ENCODE results near the gene DENND1A. TPM values are rescaled to one million over a fixed set of nuclear protein-coding genes. Genes with fewer than 3 reads are reported as not detected.

Gene DENND1A
- total RNA-seq, 1 experiment from 2014 or later = 19.7 TPM

GRCh38 chr9:123852403-123852802 lies 77.5 kb downstream of the DENND1A start:
- H3K27ac ChIP-seq (ENCODE audit: low read length) = no peak overlapping the region
- BruUV-seq (replicated peaks) = no TSS peak
- TF ChIP-seq TCF7L2 (IDR thresholded peaks at IDR 0.05; ENCODE audit: low read depth, low read length) (no peak), SIN3A (IDR thresholded peaks at IDR 0.05; ENCODE audit: borderline replicate concordance, insufficient read depth, low read depth, low read length) (no peak), POLR2AphosphoS5 (IDR thresholded peaks at IDR 0.05; ENCODE audit: low read depth, low read length) (no peak), REST (IDR thresholded peaks at IDR 0.05; ENCODE audit: insufficient read depth in 1 of 2, low read depth in 2 of 2, low read length in 1 of 2) (no peak)
- TF ChIP-seq, protein P1, sequence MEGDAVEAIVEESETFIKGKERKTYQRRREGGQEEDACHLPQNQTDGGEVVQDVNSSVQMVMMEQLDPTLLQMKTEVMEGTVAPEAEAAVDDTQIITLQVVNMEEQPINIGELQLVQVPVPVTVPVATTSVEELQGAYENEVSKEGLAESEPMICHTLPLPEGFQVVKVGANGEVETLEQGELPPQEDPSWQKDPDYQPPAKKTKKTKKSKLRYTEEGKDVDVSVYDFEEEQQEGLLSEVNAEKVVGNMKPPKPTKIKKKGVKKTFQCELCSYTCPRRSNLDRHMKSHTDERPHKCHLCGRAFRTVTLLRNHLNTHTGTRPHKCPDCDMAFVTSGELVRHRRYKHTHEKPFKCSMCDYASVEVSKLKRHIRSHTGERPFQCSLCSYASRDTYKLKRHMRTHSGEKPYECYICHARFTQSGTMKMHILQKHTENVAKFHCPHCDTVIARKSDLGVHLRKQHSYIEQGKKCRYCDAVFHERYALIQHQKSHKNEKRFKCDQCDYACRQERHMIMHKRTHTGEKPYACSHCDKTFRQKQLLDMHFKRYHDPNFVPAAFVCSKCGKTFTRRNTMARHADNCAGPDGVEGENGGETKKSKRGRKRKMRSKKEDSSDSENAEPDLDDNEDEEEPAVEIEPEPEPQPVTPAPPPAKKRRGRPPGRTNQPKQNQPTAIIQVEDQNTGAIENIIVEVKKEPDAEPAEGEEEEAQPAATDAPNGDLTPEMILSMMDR (IDR thresholded peaks at IDR 0.05) = no peak
- no peaks in the 10 kb centered on the region for H3K4me1 ChIP-seq (ENCODE audit: control insufficient read depth, insufficient read depth, low read length)
- POLR2A ChIA-PET = interaction anchor here (0.7 kb wide), 1 partner anchor 82 kb away, joined by 6 read pairs; no protein-coding TSS in a partner anchor
- intact Hi-C loops (cut with micrococcal nuclease; ENCODE audit: unreplicated experiment) (no loop called here), in situ Hi-C loops (cut with HindIII; ENCODE audit: low pct_unique_long_range_greater_than_20kb, low sequenced_read_pairs) (no loop called here)
- H3K36me3 ChIP-seq (ENCODE audit: control insufficient read depth, insufficient read depth, low read length) = no peaks in the 10 kb centered on the region
- CTCF ChIA-PET = no interaction called here
- no peak for DNase-seq (ENCODE audit: low read depth, low spot score)
- no peak for ATAC-seq
- no peaks in the 10 kb centered on the region for H3K27me3 ChIP-seq (ENCODE audit: control insufficient read depth, insufficient read depth, low read length)
- H3K4me3 ChIP-seq (ENCODE audit: low read depth in 2 of 2, low read length in 2 of 2) = no peak overlapping the region
- H3K9me3 ChIP-seq (ENCODE audit: control insufficient read depth, insufficient read depth, low read depth, low read length) = no peaks in the 10 kb centered on the region

DNA sequence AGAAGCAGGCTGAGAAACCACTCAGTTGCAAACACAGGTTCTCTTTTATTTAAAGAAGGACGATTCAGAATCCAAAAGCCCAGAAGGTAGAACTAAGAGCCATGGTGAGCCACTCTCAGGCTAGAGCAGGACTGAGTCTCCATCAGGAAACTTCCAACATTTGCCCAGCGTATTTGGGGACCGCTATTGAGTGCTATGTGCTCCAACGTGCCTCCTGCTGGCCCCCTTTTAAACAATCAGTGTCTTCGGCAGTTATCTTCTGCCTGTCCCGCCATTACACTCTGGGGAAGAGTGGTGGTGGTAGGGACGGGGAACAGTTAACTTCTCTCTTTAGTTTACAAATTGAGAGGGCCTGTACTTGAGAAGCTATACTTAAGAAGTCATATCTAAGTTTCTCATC lies 78.1 kb downstream of the DENND1A start:
- ChIA-PET POLR2A (no interaction called here), CTCF (no interaction called here)
- Histone ChIP-seq H3K27me3 (ENCODE audit: control insufficient read depth, insufficient read depth, low read length) (no peaks in the 10 kb centered on the region), H3K36me3 (ENCODE audit: control insufficient read depth, insufficient read depth, low read length) (no peaks in the 10 kb centered on the region), H3K4me3 (ENCODE audit: low read depth in 2 of 2, low read length in 2 of 2) (no peak overlapping the region), H3K4me1 (ENCODE audit: control insufficient read depth, insufficient read depth, low read length) (no peaks in the 10 kb centered on the region), H3K27ac (ENCODE audit: low read length) (no peak overlapping the region), H3K9me3 (ENCODE audit: control insufficient read depth, insufficient read depth, low read depth, low read length) (peaks cover 5% of the 10 kb centered on the region; the same call in 1 of the 2 replicates)
- ATAC-seq (no peak), DNase-seq (ENCODE audit: low read depth, low spot score) (no peak)
- in situ Hi-C loops (cut with HindIII; ENCODE audit: low pct_unique_long_range_greater_than_20kb, low sequenced_read_pairs) = no loop called here
- intact Hi-C loops (cut with micrococcal nuclease; ENCODE audit: unreplicated experiment) = no loop called here
- BruUV-seq (replicated peaks) = no TSS peak
- TF ChIP-seq REST (IDR thresholded peaks at IDR 0.05; ENCODE audit: insufficient read depth in 1 of 2, low read depth in 2 of 2, low read length in 1 of 2) (no peak), POLR2AphosphoS5 (IDR thresholded peaks at IDR 0.05; ENCODE audit: low read depth, low read length) (no peak), SIN3A (IDR thresholded peaks at IDR 0.05; ENCODE audit: borderline replicate concordance, insufficient read depth, low read depth, low read length) (no peak), TCF7L2 (IDR thresholded peaks at IDR 0.05; ENCODE audit: low read depth, low read length) (no peak)
- TF ChIP-seq, protein P1 (IDR thresholded peaks at IDR 0.05) = no peak
